Panc1 (cell line): ENCODE measurements around the gene MIOX. TPM values are rescaled to one million over a fixed set of nuclear protein-coding genes. Genes with fewer than 3 reads are reported as not detected.

Source experiments
- ATAC-seq: fragments of 200-7000 bp; cut with Tn5 transposase; 2 replicates; pipeline ENCODE4 v1.9.1; 2020; ENCODE audit warnings: mild to moderate bottlenecking, moderate library complexity
- BruUV-seq: library from RNA; stranded (reverse); fragments of 400-500 nt; replicated peaks from 2 replicates; lab custom pipeline; 2021; lab: Mats Ljungman, UMichigan
- CTCF ChIA-PET: fragments of 300-600 bp; sonication (Branson Sonifier 250); formaldehyde crosslinking; loops from one replicate; lab custom pipeline; 2022; ENCODE audit warnings: antibody characterized with exemption; lab: Charles Lee
- POLR2A ChIA-PET: fragments of 300-600 bp; sonication (Branson Sonifier 250); formaldehyde crosslinking; loops from one replicate; lab custom pipeline; 2022; ENCODE audit warnings: antibody characterized with exemption; lab: Charles Lee
- DNase-seq: peaks from one replicate; pipeline ENCODE4 v3.0.0-alpha.2; 2010; ENCODE audit warnings: low read depth, low spot score
- H3K27ac ChIP-seq: 2 replicates; pipeline ENCODE4 v1.5.1; 2011; ENCODE audit warnings: mild to moderate bottlenecking, low read length, inconsistent platforms
- H3K27me3 ChIP-seq: fragments of 200-500 bp; sonication (Bioruptor generic); 2 replicates; pipeline ENCODE4 v1.6.0; 2014; ENCODE audit warnings: low read length, inconsistent platforms; ENCODE audit not compliant: control insufficient read depth, insufficient read depth
- H3K36me3 ChIP-seq: fragments of 200-500 bp; sonication (Bioruptor generic); 2 replicates; pipeline ENCODE4 v1.5.1; 2014; ENCODE audit warnings: inconsistent platforms, mild to moderate bottlenecking, low read length, moderate library complexity; ENCODE audit not compliant: control insufficient read depth, insufficient read depth
- H3K4me1 ChIP-seq: 2 replicates; pipeline ENCODE4 v1.5.1; 2011; ENCODE audit warnings: inconsistent platforms, mild to moderate bottlenecking, low read length, moderate library complexity; ENCODE audit not compliant: control insufficient read depth, insufficient read depth
- H3K4me3 ChIP-seq, 2 experiments: 2 replicates each; pipeline ENCODE4 v1.5.1; 2011 to 2012; ENCODE audit warnings: low read depth in 2 of 2, low read length in 2 of 2, mild to moderate bottlenecking in 2 of 2, inconsistent platforms in 1 of 2, moderate library complexity in 1 of 2
- H3K9me3 ChIP-seq: fragments of 200-500 bp; sonication (Bioruptor generic); 2 replicates; pipeline ENCODE4 v1.5.1; 2014; ENCODE audit warnings: low read depth, mild to moderate bottlenecking, inconsistent platforms, low read length, moderate library complexity; ENCODE audit not compliant: control insufficient read depth, insufficient read depth
- POLR2AphosphoS5 ChIP-seq: IDR thresholded peaks from 2 replicates; pipeline ENCODE4 v1.6.1; 2012; ENCODE audit warnings: mild to moderate bottlenecking, low read depth, low read length, moderate library complexity
- SIN3A ChIP-seq: IDR thresholded peaks from 2 replicates; pipeline ENCODE4 v1.6.1; 2012; ENCODE audit warnings: low read depth, mild to moderate bottlenecking, low read length, moderate library complexity, borderline replicate concordance; ENCODE audit not compliant: insufficient read depth
- TCF7L2 ChIP-seq: IDR thresholded peaks from 2 replicates; pipeline ENCODE4 v1.6.1; 2011; ENCODE audit warnings: mild to moderate bottlenecking, low read depth, low read length, inconsistent platforms
- in situ Hi-C: cut with HindIII; loops from 2 replicates; pipeline ENCODE4 v1.10.0; 2016; ENCODE audit warnings: low sequenced_read_pairs, low pct_unique_long_range_greater_than_20kb
- intact Hi-C: fragments of 100-400 bp; cut with micrococcal nuclease; formaldehyde crosslinking; loops from one replicate; pipeline ENCODE4 v1.10.0; 2022; ENCODE audit not compliant: unreplicated experiment
- total RNA-seq: library from RNA; stranded (reverse); gene quantifications from one replicate; pipeline ENCODE4 v1.2.1, GENCODE V29; 2021; ENCODE audit not compliant: unreplicated experiment
- TF ChIP-seq, protein P1 (sequence below): fragments of 450-650 bp; IDR thresholded peaks from 2 replicates; pipeline ENCODE4 v1.5.1; 2017; ENCODE audit warnings: mild to moderate bottlenecking
- TF ChIP-seq, protein P2 (sequence below), 2 experiments: IDR thresholded peaks; 2 replicates each; pipeline ENCODE4 v1.6.1; 2011 to 2012; ENCODE audit warnings: low read depth in 2 of 2, control low read depth in 1 of 2, low read length in 1 of 2, mild to moderate bottlenecking in 1 of 2, moderate library complexity in 1 of 2; ENCODE audit not compliant: insufficient read depth in 1 of 2

MIOX gene
- total RNA-seq, 1 experiment from 2014 or later, result 0.23 TPM

DNA sequence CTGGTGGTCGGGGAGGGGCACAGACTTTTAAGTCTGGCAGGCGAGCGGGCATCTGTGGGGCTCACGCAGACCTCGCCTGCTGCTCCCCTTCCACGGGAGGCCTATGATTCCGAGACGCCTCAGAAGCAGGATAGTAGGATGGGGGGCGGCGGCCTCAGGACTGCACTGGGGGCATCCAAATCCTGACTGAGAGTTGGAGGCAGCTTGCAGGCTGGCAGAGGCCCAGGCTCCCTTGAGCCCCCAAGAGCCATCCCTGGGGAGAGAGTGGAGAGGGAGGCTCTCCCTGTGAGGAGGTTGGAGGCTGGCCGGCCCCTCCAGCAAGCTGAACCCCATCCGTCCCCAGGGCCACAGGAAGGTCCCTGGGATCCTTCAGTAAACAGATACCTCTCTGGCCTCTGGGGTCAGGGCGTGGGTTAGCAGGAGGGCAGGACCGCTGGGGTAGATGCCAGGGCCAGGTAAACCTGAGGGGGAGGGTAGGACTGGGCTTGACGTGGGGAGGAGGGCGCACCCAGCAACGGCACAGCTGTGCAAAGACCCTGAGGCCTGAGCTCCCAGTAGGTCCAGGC, 45.1 kb upstream of the MIOX start:
- Histone ChIP-seq H3K9me3 (no peaks in the 10 kb centered on the region), H3K4me3 (no peak overlapping the region), H3K36me3 (no peaks in the 10 kb centered on the region), H3K27me3 (no peaks in the 10 kb centered on the region), H3K27ac (no peak overlapping the region), H3K4me1 (peaks cover 22% of the 10 kb centered on the region)
- ATAC-seq (no peak), DNase-seq (no peak)
- in situ Hi-C loops, result no loop called here
- TF ChIP-seq SIN3A (no peak), POLR2AphosphoS5 (no peak)
- TF ChIP-seq, protein P1, sequence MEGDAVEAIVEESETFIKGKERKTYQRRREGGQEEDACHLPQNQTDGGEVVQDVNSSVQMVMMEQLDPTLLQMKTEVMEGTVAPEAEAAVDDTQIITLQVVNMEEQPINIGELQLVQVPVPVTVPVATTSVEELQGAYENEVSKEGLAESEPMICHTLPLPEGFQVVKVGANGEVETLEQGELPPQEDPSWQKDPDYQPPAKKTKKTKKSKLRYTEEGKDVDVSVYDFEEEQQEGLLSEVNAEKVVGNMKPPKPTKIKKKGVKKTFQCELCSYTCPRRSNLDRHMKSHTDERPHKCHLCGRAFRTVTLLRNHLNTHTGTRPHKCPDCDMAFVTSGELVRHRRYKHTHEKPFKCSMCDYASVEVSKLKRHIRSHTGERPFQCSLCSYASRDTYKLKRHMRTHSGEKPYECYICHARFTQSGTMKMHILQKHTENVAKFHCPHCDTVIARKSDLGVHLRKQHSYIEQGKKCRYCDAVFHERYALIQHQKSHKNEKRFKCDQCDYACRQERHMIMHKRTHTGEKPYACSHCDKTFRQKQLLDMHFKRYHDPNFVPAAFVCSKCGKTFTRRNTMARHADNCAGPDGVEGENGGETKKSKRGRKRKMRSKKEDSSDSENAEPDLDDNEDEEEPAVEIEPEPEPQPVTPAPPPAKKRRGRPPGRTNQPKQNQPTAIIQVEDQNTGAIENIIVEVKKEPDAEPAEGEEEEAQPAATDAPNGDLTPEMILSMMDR, result no peak
- ChIA-PET CTCF (no interaction called here), POLR2A (no interaction called here)
- intact Hi-C loops, result no loop called here
- no TSS peak for BruUV-seq

DNA sequence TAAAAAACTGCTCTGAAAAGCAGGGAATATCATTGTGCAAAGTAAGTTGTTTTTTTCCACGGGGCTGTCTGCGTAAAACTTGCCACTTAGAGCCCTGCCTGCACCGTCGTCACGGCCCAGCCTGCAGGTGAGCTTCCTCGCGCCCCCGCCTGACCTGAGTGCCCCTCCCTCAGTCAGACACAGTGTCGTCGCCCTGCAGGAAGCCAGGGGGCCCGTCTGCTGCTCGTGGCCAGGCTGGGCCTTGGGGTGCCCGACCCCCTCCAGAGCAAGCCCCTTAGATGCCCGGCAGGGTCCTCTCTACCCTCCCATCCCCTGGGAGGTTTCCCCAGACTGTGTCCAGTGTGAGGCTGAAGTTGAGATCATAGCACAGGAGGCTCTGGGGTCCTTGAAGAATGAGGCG, 43.5 kb upstream of the MIOX start:
- intact Hi-C loops, result no loop called here
- ATAC-seq (no peak), DNase-seq (no peak)
- H3K4me1 ChIP-seq, result peaks cover 22% of the 10 kb centered on the region
- H3K27me3 ChIP-seq, result no peaks in the 10 kb centered on the region
- POLR2A ChIA-PET, result no interaction called here
- BruUV-seq, result TSS peak; percentile 94
- peak overlapping the region; percentile 63; the same call in 1 of the 2 replicates for H3K27ac ChIP-seq
- TF ChIP-seq, protein P1, result no peak
- TF ChIP-seq POLR2AphosphoS5, result no peak; the same call in 1 of the 2 replicates
- TF ChIP-seq, protein P2, sequence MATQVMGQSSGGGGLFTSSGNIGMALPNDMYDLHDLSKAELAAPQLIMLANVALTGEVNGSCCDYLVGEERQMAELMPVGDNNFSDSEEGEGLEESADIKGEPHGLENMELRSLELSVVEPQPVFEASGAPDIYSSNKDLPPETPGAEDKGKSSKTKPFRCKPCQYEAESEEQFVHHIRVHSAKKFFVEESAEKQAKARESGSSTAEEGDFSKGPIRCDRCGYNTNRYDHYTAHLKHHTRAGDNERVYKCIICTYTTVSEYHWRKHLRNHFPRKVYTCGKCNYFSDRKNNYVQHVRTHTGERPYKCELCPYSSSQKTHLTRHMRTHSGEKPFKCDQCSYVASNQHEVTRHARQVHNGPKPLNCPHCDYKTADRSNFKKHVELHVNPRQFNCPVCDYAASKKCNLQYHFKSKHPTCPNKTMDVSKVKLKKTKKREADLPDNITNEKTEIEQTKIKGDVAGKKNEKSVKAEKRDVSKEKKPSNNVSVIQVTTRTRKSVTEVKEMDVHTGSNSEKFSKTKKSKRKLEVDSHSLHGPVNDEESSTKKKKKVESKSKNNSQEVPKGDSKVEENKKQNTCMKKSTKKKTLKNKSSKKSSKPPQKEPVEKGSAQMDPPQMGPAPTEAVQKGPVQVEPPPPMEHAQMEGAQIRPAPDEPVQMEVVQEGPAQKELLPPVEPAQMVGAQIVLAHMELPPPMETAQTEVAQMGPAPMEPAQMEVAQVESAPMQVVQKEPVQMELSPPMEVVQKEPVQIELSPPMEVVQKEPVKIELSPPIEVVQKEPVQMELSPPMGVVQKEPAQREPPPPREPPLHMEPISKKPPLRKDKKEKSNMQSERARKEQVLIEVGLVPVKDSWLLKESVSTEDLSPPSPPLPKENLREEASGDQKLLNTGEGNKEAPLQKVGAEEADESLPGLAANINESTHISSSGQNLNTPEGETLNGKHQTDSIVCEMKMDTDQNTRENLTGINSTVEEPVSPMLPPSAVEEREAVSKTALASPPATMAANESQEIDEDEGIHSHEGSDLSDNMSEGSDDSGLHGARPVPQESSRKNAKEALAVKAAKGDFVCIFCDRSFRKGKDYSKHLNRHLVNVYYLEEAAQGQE (IDR thresholded peaks at IDR 0.05; ENCODE audit: insufficient read depth in 1 of 2, low read depth in 2 of 2, low read length in 1 of 2), result no peak
- TF ChIP-seq SIN3A, result no peak
- no peak for TF ChIP-seq TCF7L2
- H3K36me3 ChIP-seq, result no peaks in the 10 kb centered on the region
- CTCF ChIA-PET, result interaction anchor here (0.6 kb wide), 1 partner anchor 15 kb away, joined by 3 read pairs; no protein-coding TSS in a partner anchor
- H3K4me3 ChIP-seq, result no peak overlapping the region
- H3K9me3 ChIP-seq, result no peaks in the 10 kb centered on the region
- in situ Hi-C loops, result no loop called here
